Activated CD8-positive, alpha-beta memory T cell treated with anti-CD3 and anti-CD28 coated beads for 48 hours (primary cell): ENCODE measurements around the gene HOATZ.

Experiments
- DNase-seq, 3 experiments: peaks; one replicate each; pipeline ENCODE4 v3.0.0-alpha.2; 2020; ENCODE audit warnings: low read depth in 2 of 3, low spot score in 2 of 3

The HOATZ gene

GRCh38 chr11:111514216-111515031 lies at the start of gene HOATZ:
Gene HOATZ, plus strand, starts transcription at chr11:111514778. Its CDS starts 7 bp downstream, at chr11:111514785.
- DNase-seq, result no peak

- no peak for DNase-seq
These were observed 49.2 kb upstream of the HOATZ start for GRCh38 chr11:111465400-111465799.

GRCh38 chr11:111466615-111467014 lies 48.0 kb upstream of the HOATZ start:
- no peak for DNase-seq

- DNase-seq, result no peak
These were observed 45.4 kb upstream of the HOATZ start for GRCh38 chr11:111469200-111469599.

GRCh38 chr11:111472228-111472627 lies 42.4 kb upstream of the HOATZ start:
- DNase-seq, result no peak

- DNase-seq, result no peak
These were observed 40.1 kb upstream of the HOATZ start for GRCh38 chr11:111474432-111474831.

- no peak for DNase-seq
These were observed 38.2 kb upstream of the HOATZ start for GRCh38 chr11:111476366-111476765.

GRCh38 chr11:111476956-111477355 lies 37.6 kb upstream of the HOATZ start:
- DNase-seq, result no peak

- DNase-seq, result no peak
These were observed 36.7 kb upstream of the HOATZ start for GRCh38 chr11:111477898-111478297.

- no peak for DNase-seq
These were observed 34.9 kb upstream of the HOATZ start for GRCh38 chr11:111479666-111480065.

- no peak for DNase-seq
These were observed 31.1 kb upstream of the HOATZ start for GRCh38 chr11:111483431-111483830.

GRCh38 chr11:111490496-111490895 lies 24.1 kb upstream of the HOATZ start:
- no peak for DNase-seq

- no peak for DNase-seq
These were observed 20.5 kb upstream of the HOATZ start for GRCh38 chr11:111494040-111494439.

- no peak for DNase-seq
These were observed 15.1 kb upstream of the HOATZ start for GRCh38 chr11:111499483-111499882.

- DNase-seq, result no peak
These were observed 14.1 kb upstream of the HOATZ start for GRCh38 chr11:111500481-111500880.

- no peak for DNase-seq
These were observed 12.0 kb upstream of the HOATZ start for GRCh38 chr11:111502611-111503010.

- DNase-seq, result no peak
These were observed 4.3 kb upstream of the HOATZ start for GRCh38 chr11:111510311-111510710.

GRCh38 chr11:111512296-111513239 lies 2.0 kb upstream of the HOATZ start, which contains the start of gene BTG4:
Gene BTG4, minus strand, starts transcription at chr11:111512386. Its CDS starts 13,610 bp downstream, at chr11:111498776.
- peak in 1 of 3 experiments; percentile 23 for DNase-seq

GRCh38 chr11:111513240-111513605 lies 1.4 kb upstream of the HOATZ start:
- no peak for DNase-seq

- DNase-seq, result no peak
These were observed 1.0 kb downstream of the HOATZ start for GRCh38 chr11:111515591-111515990.

GRCh38 chr11:111518668-111519067 lies 4.1 kb downstream of the HOATZ start:
- DNase-seq, result no peak

- no peak for DNase-seq
These were observed 6.0 kb downstream of the HOATZ start for GRCh38 chr11:111520560-111520959.
